Hematopoietic multipotent progenitor cell (in vitro differentiated cells): ENCODE data around the gene RINL. TPM values are rescaled to one million over a fixed set of nuclear protein-coding genes. Genes with fewer than 3 reads are reported as not detected.

Experiments used
- DNase-seq, 3 donors: peaks; one replicate each; pipeline ENCODE4 v3.0.0-alpha.2; 2011 to 2015; ENCODE audit warnings: low read depth in 2 of 3, low spot score in 2 of 3
- total RNA-seq: library from RNA; depleted of rRNA; stranded (reverse); fragments of >200 nt; gene quantifications from one replicate; pipeline ENCODE4 v1.2.3, GENCODE V29; 2012

The RINL gene
- 16.2 TPM for total RNA-seq

- DNase-seq, result peak in 2 of 3 donors; percentile 60 to 82
These were observed at the start of gene RINL for GRCh38 chr19:38877781-38878574. Gene RINL, minus strand, starts transcription at chr19:38878275. Its CDS starts 1,533 bp downstream, at chr19:38876742.

GRCh38 chr19:38924388-38924787 lies 46.3 kb upstream of the RINL start:
- no peak for DNase-seq

- no peak for DNase-seq
These were observed 44.4 kb upstream of the RINL start for GRCh38 chr19:38922482-38922881.

- DNase-seq, result no peak
These were observed 43.6 kb upstream of the RINL start for GRCh38 chr19:38921420-38922274.

- no peak for DNase-seq
These were observed 42.7 kb upstream of the RINL start for GRCh38 chr19:38920602-38921419.

GRCh38 chr19:38919837-38920601 lies 41.9 kb upstream of the RINL start:
- DNase-seq, result no peak

GRCh38 chr19:38918526-38918925 lies 40.5 kb upstream of the RINL start:
- no peak for DNase-seq

GRCh38 chr19:38917921-38918491 lies 39.9 kb upstream of the RINL start:
- no peak for DNase-seq

- no peak for DNase-seq
These were observed 39.4 kb upstream of the RINL start for GRCh38 chr19:38917516-38917915.

- no peak for DNase-seq
These were observed 37.5 kb upstream of the RINL start for GRCh38 chr19:38915329-38916321.

- no peak for DNase-seq
These were observed 35.9 kb upstream of the RINL start for GRCh38 chr19:38913958-38914357.

- DNase-seq, result peak in 2 of 3 donors; percentile 16 to 50
These were observed 34.8 kb upstream of the RINL start for GRCh38 chr19:38912600-38913514.

- no peak for DNase-seq
These were observed 33.4 kb upstream of the RINL start for GRCh38 chr19:38911388-38912001.

- no peak for DNase-seq
These were observed 32.4 kb upstream of the RINL start for GRCh38 chr19:38910488-38910887.

- no peak for DNase-seq
These were observed 30.8 kb upstream of the RINL start for GRCh38 chr19:38908911-38909310.

GRCh38 chr19:38907670-38908069 lies 29.6 kb upstream of the RINL start:
- DNase-seq, result no peak

GRCh38 chr19:38907227-38907626 lies 29.2 kb upstream of the RINL start:
- DNase-seq, result no peak
